NCI-H2227 (cell line): ENCODE results near the gene VPS35.
"Not testable (repeated sequence)": the region's sequence is repeated elsewhere in the genome, so short reads cannot be mapped to it uniquely, and the experiment has no call there.

ENCODE experiments used
- DNase-seq: peaks from one replicate; lab custom pipeline; 2025; ENCODE audit not compliant: unreplicated experiment; lab: John Stamatoyannopoulos, UW

Gene VPS35

DNA sequence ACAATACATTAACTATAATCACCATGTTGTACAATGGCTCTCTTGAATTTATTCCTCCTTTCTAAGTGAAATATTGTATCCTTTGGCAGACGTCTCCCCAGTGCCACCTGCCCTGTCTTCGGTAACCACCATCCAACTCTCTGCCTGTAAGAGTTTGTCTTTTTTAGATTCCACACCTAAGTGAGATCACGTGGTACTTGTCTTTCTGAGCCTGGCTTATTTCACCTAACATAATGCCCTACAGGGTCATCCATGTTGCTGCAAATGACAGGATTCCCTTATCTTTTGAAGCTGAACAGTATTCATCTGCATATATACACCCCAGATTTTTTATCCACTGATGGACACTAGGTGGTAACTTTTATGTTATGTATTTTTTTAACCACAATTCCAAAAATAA, 24.7 kb upstream of the VPS35 start:
- DNase-seq: no peak

DNA sequence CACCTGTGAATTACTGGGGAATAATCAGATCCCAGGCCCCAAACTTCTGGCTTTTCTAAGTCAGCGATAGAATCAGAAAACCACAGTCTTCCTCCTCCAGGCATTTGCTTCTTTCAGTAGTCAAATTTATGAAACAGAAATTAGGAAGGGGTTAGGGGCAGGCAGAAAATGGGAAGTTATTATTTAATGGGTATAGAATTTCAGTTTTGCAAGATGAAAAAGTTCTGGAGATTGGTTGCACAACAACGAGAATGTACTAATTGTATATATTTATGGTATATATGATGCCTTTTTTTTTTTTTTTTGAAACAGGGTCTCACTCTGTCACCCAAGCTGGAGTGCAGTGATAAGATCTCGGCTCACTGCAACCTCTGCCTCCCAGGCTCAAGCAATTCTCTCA, 23.9 kb upstream of the VPS35 start:
- DNase-seq: no peak

DNA sequence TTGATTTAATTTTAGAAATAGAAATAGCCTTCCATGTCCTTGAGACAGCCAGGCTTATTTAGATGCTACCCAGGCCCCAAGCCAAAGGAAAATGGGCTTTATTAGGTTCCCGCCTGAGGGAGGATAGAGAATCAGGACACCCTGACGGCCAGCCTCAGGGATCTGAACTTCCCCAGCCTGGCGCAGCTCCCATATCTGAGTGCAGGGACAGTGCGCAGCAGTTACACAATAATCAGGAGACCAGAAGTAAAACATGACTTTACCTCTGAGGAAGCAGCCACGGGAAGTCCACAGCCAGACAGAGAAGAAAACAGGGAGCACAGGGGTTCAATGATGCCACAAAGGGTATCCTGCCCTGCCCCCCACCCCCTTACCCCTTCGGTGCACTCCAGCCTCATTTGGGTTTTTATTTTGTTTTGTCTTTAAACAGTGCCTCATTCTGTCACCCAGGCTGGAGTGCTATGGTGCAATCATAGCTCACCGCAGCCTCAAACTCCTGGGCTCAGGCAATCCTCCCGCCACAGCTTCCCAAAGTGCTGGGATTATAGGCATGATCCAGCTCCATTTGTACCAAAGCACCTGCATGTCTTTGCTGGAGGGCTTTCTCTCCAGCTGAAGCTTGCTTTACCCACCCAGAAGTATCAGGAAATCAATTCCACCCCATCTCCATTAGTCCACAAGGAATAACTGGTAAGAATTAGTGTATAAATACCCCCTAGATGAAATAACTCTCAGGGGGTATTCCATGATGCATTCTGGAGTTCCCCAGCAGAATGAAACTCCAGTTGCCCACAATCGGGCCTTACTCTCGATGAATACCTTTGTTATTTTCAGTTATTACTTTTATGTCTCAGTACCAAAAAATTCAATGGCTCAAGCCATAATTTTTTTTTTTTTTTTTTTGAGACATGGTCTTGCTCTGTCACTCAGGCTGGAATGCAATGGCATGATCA, 22.4 kb upstream of the VPS35 start:
- DNase-seq: no peak

DNA sequence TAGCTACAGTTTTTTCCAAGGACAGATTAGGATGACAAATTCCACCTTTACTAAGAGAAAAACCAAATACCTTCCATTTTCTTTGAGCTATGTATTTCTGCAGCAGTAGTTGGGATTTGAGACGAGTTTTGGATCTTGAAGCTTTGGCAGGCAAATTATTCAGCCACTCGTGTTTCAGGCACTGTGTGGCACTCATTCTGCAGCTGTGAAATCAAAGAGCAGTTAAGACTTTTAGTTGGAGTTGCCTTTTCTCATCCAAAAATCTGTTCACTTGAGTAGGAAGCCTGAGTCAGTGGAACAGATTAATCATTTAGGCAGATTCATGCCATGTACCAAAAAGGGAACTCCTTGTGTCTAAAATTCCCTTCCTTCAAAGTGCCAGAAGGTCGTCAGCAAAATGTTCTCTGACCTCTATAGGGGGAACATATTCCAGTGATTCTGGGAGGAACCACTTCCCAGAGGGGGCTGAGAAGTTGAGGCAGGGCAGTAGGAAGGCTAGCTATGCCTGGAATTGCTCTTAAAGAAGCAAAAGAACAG, 20.6 kb upstream of the VPS35 start:
- no peak for DNase-seq

DNA sequence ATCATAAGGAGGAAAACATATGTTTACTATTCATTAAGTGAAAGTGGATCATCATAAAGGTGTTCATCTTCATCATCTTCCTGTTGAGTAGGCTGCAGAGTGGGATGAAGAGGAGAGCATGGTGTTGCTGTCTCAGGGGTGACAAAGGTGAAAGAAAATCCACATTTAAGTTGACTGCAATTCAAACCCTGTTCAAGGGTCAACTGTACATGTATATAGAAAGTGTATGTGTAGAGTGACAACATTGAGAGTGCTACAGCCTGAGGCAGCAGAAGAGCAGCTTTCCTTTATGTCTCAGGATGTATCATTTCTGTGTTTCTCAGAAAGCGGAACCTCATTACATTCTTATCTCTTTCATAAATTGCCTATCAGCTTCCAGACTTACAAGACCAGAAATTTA, 17.7 kb upstream of the VPS35 start:
- DNase-seq: no peak

DNA sequence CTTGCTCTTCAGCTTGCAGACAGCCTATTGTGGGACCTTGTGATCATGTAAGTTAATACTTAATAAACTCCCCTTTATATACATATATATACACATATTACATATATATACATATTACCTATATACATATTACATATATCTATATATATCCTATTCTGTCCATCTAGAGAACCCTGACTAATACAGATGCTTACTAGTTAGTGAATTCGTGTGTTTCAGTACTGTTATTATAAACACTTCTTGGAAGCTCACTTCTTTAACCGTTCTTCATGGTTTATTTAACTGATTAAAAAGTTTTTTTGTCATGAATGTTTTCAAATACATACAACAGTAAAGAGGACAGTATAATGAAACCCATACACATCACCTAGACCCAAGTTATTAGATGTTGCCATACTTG, 13.1 kb upstream of the VPS35 start:
- DNase-seq: no peak

DNA sequence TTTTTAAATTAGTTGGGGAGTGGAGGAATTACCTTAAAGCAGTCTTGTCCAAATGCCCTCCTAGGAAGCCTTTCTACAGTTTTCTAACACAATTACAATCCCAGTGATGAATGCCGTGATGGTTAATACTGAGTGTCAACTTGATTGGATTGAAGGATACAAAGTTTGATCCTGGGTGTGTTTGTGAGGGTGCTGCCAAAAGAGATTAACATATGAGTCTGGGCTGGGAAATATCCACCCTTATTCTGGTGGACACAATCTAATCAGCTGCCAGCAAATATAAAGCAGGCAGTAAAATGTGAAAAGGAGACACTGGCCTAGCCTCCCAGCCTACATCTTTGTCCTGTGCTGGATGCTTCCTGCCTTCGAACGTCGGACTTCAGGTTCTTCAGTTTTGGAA, 12.6 kb upstream of the VPS35 start:
- DNase-seq: no peak

DNA sequence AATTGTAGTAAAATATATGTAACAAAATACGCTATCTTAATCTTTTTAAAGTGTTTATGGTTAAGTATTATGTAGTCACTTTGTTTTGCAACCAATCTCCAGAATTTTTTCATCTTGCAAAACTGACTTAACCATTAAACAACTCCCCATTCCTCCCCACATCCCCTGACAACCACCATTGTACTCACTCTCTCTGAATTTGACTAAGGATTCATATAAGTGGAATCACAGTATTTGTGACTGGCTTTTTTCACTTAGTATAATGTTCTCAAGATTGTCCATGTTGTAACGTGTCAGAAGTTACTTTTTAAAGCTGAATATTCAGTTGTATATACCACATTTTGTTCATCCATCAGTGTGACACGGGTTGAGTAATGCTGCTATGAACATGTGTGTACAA, 11.1 kb upstream of the VPS35 start:
- DNase-seq: no peak

DNA sequence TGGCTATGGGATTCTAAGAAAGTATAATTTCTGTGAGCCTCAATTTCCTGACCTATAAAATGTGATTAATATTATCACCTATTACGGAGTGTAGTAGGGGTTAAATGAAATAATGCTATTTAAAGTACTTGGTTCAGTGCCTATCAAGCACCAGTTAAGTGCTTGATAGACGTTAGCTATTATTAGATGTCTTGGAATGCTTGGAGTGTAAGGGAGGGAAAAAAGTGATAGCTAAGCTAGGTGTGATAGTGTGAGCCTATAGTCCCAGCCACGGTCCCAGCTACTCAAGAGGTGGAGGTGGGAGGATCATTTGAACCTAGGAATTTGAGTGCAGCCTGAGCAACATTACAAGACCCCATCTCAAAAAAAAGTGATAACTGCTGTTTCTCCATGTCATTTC, 8.0 kb upstream of the VPS35 start:
- no peak for DNase-seq

DNA sequence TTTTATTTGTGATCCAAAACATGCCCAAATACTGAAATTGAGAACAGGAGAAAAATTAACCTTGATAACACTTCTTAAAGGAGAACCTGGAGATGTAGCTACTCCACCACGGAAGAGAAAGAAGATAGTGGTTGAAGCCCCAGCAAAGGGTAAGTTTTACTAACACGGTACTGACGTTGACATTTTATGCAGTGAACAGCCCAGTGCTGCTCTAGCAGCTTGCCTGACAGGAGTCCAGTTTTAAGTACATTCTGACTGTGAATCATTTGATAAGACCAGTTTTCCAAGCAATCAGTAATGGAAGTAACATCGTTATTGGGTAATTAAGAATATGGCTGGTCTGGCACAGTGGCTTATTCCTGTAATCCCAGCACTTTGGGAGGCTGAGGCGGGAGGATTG, 7.0 kb upstream of the VPS35 start:
- DNase-seq: no peak

DNA sequence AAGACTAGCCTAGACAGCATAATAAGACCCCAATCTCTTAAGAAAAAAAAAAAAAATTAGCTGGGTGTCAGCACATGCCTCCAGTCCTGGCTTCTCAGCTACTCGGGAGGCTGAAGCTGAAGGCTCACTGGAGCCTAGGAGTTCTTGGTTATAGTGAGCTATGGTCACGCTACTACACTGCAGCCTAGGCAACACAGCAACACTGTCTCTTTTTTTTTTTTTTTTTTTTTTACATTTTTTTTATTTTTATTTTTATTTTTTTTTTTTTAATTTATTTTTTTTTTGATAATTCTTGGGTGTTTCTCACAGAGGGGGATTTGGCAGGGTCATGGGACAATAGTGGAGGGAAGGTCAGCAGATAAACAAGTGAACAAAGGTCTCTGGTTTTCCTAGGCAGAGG, 4.6 kb upstream of the VPS35 start:
- no peak for DNase-seq

DNA sequence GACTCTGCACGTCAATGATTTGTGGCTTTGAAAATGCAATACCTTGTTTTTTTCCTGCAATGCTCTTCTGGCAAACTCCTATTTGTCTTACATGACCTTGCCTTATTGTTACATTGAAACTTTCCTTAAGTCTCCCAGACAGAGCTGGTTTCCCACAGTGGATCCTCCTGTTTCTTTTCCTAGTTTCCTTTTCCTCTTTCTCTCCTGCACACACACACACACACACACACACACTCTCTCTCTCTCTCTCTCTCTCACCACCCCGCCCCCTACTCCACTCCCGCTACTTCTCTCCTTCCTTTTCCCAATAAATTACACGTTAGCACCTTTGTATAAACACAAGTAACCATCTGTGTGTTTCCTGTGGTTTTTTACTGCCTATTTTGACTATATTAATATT, 2.7 kb upstream of the VPS35 start:
- no peak for DNase-seq

DNA sequence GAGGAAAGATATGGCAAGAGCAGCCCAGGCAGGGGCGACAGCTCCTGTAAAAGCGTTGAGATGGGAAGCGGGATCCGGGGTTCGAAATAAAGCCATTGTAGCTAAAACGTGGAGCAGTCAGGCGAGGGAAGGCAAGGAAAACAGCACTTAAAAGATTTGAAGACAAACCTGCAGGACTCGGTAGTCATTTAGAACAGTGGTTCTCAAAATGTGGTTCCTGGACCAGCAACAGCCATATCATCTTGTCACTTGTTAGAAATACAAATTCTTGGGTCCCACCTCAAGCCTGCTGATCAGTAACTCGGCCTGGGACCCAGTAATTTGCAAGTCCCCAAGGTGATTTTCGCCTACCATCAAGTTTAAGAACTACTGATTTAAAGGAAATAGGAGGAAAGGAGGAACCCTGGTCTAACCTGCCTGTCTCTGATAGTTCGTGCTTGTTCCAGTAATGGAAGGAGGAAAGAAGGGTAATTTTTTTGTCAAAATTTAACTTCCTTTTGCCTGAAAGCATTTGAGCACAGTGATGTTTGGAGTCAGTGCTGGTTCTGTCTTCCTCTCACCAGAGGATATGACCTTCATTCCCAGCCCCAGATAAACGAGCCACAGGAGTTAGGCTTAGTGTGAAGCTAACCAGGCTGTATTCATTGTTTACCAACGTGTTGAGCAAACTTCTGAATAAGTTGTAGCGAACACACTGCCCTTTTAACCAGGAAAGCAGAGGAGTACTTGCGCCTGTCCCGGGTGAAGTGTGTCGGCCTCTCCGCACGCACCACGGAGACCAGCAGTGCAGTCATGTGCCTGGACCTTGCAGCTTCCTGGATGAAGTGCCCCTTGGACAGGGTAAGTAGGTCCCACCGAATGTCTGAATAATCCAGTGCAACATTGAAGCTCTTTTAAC, 1.6 kb upstream of the VPS35 start:
- no peak for DNase-seq

DNA sequence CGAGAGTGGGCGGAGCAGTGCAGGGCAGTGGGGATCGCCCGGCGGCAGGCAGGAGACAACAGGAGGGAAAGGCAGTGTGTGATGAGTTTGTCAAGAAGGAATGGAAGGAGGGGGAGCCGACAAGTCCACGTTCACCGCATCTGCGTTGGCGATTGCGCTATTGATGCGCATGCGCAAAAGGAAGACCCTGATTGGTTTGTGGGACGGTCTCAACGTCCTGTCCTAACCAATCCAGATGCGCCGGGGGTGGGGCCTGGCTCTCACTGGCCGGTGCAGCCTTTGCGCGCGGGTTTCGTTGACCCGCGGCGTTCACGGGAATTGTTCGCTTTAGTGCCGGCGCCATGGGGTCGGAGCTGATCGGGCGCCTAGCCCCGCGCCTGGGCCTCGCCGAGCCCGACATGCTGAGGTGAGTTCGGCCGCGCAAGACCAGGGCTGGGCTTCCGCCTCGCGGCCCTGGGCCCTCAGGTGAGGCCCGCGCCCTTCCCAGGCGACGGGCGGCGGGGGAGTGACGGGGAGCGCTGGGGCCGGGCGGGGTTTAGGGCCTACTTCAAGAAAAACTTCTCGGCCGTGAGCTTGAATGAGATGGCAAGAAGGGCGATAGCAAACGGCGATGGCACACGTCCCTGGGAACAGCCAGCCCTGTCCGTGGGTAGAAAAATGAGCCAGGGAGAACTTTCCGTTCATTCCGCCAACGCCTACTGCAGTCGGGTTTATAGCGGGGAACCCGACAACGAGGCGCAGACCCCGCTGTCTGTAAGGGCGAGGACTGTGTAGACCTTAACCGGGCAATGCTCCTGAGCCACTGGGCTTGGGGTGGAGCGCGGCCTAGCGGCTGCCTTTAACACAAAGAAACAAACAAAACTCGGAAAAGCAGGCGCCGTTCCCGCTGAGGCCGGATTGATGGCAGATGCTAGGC, 645 bp upstream of the VPS35 start, which contains the start of gene ORC6:
Gene ORC6 (plus strand): TSS at position 295 of the 916 bp plus-strand sequence. CDS start 47 bp downstream, at position 342.
- DNase-seq: peak; percentile 94

DNA sequence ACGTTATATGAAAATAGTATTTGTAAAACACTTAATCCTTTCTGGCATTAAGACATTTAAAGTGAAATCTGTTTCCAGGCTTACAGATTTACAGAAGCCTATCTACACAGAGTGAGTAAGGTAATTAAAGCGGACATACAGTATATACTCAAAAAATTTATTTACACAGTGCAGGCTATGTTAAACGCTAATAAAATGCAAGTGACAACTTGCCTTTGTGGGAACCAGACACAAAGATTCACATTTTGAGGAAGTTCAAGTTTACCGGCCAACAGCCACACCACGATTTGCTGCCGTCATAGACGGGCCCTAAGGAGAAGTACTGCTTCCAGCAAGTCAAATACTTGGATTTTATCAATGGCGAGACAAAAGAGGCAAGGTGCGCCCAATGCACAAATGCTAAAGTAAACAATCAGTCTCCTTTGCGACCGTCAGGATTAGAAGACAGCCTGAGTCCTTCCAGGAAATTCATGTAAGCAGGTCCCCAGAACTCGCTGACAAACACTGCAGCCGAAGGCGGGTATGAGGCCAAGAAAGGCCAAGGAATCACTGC, 801 bp downstream of the VPS35 start:
- no peak for DNase-seq

DNA sequence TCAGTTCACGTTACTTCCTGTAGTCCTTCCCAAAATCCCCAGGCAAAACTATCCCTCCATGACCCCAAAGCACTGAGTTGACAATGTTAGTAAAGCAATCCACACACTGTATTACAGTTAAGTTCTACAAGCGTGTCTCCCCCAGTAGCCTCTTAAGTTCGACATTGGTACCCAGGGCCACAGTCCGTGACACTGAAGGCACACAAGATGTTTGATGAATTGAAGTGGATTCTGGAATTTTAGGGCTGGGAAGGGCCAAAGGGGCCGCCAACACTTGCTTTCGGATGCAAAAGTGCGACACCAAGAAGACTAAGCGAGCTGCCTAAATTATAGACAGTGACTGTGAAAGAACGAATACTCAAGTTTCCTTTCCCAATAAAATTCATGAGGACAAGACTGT, 1.5 kb downstream of the VPS35 start:
- no peak for DNase-seq

DNA sequence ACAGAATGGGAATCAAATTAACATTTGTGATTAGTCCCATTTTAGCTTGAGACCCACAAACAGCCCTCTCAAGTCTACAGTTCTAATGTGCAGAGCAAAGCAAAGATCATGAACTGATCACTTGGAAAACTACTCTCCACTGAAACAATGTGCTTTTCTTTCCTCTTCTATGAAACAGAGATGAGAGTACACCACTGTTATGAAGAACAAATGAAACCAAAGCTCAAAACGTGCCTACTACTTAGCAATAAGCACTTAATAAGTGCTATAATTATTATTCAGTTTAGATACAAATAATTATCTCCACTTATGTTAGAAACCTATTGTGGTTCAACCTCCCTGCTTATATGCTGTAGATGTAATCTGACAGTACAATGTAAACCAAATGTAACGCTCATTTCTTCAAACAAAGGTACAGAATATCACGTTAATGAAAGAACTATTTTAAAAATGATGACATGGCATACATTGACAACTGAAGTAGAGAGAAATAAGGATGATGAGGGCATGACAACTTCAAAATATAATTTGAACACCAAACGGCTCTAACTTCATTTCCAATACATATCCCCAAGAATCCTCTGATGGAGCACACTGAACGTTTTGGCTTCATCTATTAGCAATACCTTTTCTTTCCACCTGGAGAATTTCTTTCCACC, 2.0 kb downstream of the VPS35 start:
- no peak for DNase-seq

DNA sequence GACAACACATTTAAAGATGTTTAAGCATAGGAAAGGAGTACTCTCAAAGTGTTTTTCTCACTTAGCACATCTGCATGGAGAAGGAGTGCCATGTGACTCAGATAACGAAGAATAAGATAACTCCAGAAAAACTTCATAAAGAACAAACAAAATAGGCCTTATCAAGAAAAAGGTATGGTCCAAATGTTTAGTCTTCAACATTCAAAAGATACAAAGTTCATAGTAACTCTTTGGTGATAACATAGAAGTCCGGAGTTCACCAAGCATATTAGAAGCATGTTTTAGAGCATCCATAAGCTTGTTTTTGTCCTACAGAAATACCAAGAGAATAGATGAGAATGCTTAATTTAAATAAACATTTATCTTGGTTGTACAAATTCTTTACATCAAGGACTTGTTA, 7.1 kb downstream of the VPS35 start:
- DNase-seq: not testable (repeated sequence)

DNA sequence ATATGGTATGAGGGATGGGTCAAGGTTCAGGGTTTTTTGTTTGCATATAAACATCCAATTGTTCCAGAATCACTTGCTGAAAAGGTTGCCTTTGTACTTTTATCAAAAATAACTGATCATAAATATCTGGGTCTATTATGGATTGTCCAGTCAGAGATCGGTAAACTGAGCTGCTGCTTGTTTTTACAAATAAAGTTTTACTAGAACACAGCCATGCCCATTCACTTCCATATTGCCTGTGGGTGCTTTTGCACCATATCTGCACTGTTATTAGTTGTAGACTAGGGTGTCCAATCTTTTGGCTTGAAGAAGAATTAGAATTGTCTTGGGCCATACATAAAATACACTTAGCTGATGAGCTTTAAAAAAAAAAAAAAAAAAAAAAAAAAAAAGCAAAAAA, 11.0 kb downstream of the VPS35 start:
- not testable (repeated sequence) for DNase-seq
